Measurements from ENCODE around the gene PSMD3.
"Not testable (repeated sequence)": the region's sequence is repeated elsewhere in the genome, so short reads cannot be mapped to it uniquely, and the experiment has no call there.

Gene PSMD3

GRCh38 chr17:40004712-40005111 is 24.1 kb downstream of the PSMD3 start:
- TF ChIP-seq CTCF (IDR thresholded peaks at IDR 0.05; ENCODE audit: insufficient read depth, low read depth, low read length, missing control alignments): no peak
- DNase-seq (ENCODE audit: low read depth): no peak
- H3K4me3 ChIP-seq (ENCODE audit: low read length): no peak overlapping the region

- no peak for DNase-seq (ENCODE audit: low read depth)
- TF ChIP-seq CTCF (IDR thresholded peaks at IDR 0.05; ENCODE audit: insufficient read depth, low read depth, low read length, missing control alignments): no peak
- H3K4me3 ChIP-seq (ENCODE audit: low read length): no peak overlapping the region
Measured at GRCh38 chr17:40005520-40005919, 24.9 kb downstream of the PSMD3 start.

GRCh38 chr17:40010946-40011500 is 30.4 kb downstream of the PSMD3 start:
- DNase-seq (ENCODE audit: low read depth): not testable (repeated sequence)

GRCh38 chr17:40012017-40012647 is 31.5 kb downstream of the PSMD3 start:
- not testable (repeated sequence) for H3K4me3 ChIP-seq (ENCODE audit: low read length); DNase-seq (ENCODE audit: low read depth)

More at GRCh38 chr17:40010946-40011500, 30.4 kb downstream of the PSMD3 start:
- not testable (repeated sequence) for H3K4me3 ChIP-seq (ENCODE audit: low read length)

DNA sequence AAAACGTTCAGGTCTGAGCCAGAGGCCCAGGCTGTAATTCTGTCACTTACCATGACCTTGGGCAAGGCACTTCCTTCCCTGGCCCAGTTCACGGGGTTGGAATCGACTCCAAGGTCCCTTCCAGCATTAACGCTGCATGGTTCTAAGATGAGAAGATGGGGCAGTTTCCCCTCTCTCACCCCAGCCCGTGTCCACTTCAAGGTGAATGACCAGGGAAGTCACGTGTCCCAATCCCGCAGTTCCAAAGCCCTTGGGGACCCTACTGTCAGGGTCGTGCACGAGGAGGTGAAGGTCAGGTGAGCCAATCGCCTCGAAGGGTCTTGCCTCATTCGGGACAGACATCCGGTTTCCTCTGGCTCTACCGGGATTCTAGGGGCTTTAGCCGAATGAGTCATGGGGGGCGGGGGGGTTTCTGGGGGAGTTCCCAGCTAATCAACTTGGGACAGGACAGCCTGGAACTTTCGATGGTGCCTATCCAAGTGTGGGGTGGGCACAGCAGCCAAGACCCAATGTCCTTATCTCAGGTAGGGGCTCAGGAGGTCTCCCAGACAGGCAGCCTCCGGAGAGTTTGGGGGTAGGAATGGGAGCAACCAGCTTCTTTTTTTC is 33.9 kb downstream of the PSMD3 start:
- DNase-seq (ENCODE audit: low read depth): no peak
- H3K4me3 ChIP-seq (ENCODE audit: low read length): no peak overlapping the region
- no peak for TF ChIP-seq CTCF (IDR thresholded peaks at IDR 0.05; ENCODE audit: insufficient read depth, low read depth, low read length, missing control alignments)

- peak; percentile 45 for DNase-seq (ENCODE audit: low read depth)
- no peak within 1 kb of the TSS for H3K4me3 ChIP-seq (ENCODE audit: low read length)
- no peak for TF ChIP-seq CTCF (IDR thresholded peaks at IDR 0.05; ENCODE audit: insufficient read depth, low read depth, low read length, missing control alignments)
Measured at GRCh38 chr17:40015005-40015997, 34.7 kb downstream of the PSMD3 start, which contains the start of gene CSF3. TSS of gene CSF3 (plus strand) at chr17:40015440. CDS start at chr17:40015475, 35 bp downstream.

- no peak for TF ChIP-seq CTCF (IDR thresholded peaks at IDR 0.05; ENCODE audit: insufficient read depth, low read depth, low read length, missing control alignments)
- H3K4me3 ChIP-seq (ENCODE audit: low read length): no peak overlapping the region
- DNase-seq (ENCODE audit: low read depth): no peak
Measured at GRCh38 chr17:40015998-40016985, 35.7 kb downstream of the PSMD3 start.
